Activated CD4-positive, alpha-beta T cell treated with anti-CD3 and anti-CD28 coated beads, Interleukin-2, amount 50 U/mL, for 4 hours (primary cell): ENCODE measurements around the gene BRIP1.
"Not testable (repeated sequence)": the region's sequence is repeated elsewhere in the genome, so short reads cannot be mapped to it uniquely, and the experiment has no call there.

Source experiments
- DNase-seq, 2 experiments: peaks; one replicate each; pipeline ENCODE4 v3.0.0-alpha.2; 2020

Gene BRIP1

GRCh38 chr17:61862105-61862574 lies 1.2 kb downstream of the BRIP1 start:
- DNase-seq = no peak

- DNase-seq = not testable (repeated sequence)
These were observed 2.9 kb downstream of the BRIP1 start for GRCh38 chr17:61860397-61860796.

GRCh38 chr17:61856035-61856434 lies 7.3 kb downstream of the BRIP1 start:
- DNase-seq = no peak

- DNase-seq = no peak
These were observed 10.5 kb downstream of the BRIP1 start for GRCh38 chr17:61852857-61853256.

DNA sequence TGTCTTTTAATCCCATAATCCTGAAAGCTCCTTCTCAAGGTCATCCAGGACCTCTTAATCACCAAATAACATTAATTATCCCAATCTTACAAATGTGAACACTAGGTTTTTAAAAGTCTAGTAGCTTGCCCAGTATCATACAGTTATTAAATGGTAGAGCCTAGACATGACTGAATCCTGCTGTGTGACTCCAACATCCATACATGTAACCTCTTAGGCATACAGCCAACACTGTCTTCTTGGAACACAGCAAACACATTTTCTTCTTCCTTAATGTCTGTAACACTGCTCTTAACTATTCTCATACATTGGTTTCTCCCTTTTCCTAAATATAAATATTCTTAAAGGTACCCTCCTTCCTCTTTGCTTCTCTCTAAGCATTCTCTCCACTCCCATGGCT lies 13.7 kb downstream of the BRIP1 start:
- no peak for DNase-seq

GRCh38 chr17:61848896-61849295 lies 14.4 kb downstream of the BRIP1 start:
- no peak for DNase-seq

DNA sequence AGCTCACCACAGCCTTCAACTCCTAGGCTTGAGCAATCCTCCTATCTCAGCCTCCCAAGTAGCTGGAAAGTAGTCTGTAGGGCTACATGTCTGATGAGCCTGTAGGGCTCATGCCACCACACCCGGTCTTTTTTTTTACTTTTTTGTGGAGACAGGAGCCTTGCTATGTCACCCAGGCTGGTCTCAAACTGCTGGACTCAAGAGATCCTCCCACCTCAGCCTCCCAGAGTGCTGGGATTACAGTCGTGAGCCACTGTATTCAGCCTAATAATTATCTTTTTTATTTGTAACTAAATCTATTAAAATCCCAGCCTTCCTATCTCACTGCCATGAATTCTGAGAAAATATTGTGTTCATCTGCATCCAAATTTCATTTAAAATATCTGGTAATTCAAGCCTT lies 15.1 kb downstream of the BRIP1 start:
- no peak for DNase-seq

GRCh38 chr17:61847659-61848058 lies 15.7 kb downstream of the BRIP1 start:
- DNase-seq = no peak

GRCh38 chr17:61846761-61847375 lies 16.5 kb downstream of the BRIP1 start:
- DNase-seq = no peak

GRCh38 chr17:61846088-61846487 lies 17.2 kb downstream of the BRIP1 start:
- DNase-seq = no peak

DNA sequence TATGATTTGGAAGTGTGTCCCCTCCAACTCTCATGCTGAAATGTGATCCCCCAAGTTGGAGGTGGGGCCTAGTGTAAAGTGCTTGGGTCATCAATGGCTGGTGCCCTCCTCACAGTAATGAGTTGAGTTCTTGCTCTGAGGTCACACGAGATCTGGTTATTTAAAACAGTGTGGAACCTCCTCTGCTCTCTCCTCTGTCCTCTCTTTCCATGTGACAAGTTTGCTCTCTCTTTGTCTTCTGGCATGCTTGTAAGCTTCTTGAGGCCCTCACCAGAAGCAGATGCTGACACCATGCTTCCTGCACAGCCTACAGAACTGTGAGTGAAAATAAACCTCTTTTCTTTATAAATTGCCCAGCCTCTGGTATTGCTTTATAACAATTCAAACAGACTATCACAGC lies 19.9 kb downstream of the BRIP1 start:
- DNase-seq = no peak

DNA sequence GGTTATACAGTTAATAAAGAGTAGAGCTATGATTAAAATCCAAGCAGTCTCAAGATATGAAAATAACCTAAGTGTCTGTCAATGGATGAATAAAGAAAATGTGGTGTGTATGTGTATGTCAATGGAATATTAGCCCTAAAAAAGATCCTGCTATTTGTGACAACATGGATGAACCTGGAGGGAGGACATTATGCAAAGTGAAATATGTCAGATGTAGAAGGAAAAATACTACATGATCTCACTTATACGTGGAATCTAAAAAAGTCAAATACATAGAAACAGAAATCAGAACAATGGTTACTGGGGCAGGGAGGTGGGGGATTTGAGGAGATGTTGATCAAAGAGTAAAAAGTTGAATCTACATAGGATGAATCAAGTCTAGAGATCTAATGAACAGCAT lies 20.4 kb downstream of the BRIP1 start:
- no peak for DNase-seq

DNA sequence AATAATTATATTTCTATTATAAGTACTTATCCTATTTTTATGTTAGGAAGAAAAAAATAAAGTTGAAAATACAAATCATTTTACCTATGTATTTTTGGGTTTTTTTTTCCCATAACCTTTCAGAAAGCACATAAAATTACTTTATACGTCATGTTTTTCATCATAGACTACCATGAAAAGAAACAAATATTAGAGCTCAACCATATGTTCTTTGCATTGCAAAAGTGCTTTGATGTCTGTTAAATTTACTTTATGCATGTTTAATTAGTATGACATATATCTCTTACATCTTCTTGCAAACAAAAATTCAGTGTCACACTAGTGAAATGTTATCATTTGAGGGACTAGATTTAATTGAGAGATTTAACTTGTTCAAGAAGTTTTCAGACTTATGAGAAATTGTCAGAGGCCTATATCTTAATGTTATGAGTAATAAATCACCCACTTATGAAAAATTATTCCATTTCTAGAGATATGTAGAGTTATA lies 24.0 kb downstream of the BRIP1 start:
- DNase-seq = no peak

- peak; percentile 31 to 41 for DNase-seq
These were observed 25.9 kb downstream of the BRIP1 start for GRCh38 chr17:61837175-61838051.

DNA sequence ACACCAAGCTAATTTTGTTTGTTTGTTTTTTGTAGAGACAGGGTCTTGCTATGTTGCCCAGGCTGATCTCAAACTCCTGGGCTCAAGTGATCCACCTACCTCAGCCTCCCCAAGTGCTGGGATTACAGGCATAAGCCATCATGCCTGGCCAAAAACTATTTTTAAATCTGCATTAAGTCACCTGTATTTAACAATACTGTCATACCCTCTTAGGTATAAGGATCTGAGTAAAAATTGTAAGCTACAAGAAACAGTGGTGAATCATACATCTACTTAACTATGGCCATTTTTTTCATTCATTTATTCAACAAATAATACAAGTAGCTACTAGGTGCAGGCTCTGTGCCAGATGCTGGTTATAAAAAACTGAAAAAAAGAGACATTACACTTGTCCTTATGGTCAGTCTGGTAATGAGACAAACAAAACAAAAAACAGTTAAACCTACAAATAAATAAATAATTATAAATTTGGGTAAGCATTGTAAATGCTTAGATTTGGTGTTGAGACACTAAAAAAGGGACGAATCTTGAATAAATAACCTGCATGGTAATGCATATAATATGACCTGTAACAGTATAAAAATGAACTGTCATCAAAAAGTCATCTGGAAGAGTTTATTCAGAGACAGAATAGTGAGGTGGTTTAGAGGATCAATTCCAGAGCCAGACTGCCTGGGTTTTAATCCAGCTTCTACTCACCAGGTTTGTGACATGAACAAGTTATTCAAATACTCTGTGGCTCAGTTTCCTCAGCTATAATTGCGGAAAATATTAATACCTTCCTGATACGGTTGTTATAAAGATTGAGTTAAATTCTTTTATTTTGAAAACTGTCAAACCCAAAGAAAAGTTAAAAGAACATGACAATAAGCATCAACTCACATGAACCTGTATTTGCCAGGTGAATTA lies 26.8 kb downstream of the BRIP1 start:
- DNase-seq = no peak

DNA sequence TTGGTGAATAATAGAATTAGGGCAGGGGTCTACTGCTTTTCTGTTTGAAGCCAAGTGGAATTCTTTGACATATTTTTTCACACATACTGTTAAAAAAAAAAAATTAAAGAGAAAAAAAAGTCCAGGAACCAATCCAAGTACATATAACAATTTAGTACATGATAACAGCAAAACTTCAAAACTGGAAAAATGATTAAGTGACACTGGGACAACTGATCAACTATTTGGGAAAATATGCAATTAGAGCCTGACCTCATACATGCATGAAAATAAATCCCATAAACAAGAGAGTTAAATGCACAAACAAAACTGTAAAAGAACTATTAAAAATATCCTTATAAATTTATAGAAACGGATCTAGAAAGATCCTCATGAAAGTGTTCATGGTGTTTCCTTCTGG lies 27.7 kb downstream of the BRIP1 start:
- DNase-seq = no peak

DNA sequence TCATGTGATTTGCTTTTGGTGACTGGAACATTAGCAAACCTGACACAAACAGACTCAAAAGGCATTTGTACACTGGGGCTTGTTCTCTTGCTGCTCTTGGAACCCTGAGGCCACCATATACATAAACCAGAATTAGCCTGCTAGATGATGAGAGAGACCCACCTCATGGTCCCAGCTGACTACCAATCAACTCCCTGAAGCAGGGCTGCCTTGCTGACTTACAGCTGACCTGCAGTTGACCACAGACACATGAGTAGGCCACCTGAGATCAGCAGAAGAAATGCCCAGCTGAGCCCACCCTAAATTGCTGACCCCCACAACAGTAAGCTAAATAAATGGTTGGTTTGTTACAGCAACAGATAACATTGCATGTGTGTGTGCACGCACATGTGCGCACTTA lies 28.7 kb downstream of the BRIP1 start:
- no peak for DNase-seq

DNA sequence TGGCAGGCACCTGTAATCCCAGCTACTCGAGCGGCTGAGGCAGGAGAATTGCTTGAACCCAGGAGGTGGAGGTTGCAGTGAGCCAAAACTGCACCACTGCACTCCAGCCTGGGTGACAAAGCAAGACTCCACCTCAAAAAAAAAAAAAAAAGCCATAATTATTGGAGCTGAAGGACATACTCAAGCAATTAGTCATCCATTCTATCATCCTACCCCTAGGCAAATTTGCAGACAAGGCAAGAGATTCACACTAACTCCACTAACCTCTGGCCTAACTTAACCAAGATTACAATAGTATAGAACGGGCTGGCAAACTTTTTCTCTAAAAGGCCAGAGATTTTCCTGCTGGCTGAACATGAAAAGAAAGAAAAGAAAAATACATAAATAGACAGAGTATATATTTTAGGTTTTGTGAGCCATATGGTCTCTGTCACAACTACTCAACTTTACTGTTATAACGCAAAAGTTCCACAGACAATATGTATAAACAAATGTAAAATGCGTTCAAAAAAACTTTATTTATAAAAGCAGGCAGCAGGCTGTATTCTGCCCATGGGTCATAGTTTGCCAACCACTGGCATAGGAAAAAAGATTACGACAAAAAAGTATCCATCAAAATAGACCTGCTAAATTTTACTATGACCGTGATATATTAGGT lies 29.7 kb downstream of the BRIP1 start:
- no peak for DNase-seq

- no peak for DNase-seq
These were observed 30.9 kb downstream of the BRIP1 start for GRCh38 chr17:61832463-61832862.

DNA sequence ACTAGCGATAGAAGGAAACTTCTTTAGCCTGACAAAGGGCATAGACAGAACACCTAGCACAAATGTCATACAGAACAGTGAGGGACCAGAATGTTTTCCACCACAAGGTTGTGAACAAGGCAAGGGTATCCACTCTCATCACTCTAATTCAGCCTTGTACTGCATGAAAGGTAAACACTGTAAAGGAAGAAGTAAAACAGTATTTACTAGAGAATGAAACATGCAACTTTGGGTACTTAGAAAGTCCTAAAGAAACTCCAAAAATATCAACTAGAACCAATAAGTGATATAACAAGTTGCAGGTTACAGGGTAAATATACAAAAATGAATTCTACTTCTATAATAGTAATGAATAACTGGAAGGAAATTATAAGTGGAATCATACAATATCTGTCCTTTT lies 32.2 kb downstream of the BRIP1 start:
- DNase-seq = no peak

DNA sequence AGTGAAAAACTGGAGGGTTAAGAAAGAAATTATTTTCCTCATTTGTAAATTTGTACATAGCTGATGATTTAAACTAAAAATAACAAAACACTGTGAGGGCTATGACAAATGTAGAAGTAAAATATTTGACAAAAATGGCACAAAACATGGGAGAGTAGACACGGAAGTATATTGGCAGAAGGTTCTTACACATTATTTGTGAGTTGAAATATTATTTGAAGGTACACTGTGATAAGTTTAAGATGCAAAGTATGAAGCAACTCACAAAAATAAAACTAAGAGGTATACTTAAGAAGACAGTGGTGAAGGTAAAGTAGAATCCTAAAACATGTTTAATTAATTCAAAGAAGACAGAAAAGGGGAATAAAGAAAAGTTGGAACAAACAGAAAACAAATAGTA lies 34.6 kb downstream of the BRIP1 start:
- DNase-seq = no peak

DNA sequence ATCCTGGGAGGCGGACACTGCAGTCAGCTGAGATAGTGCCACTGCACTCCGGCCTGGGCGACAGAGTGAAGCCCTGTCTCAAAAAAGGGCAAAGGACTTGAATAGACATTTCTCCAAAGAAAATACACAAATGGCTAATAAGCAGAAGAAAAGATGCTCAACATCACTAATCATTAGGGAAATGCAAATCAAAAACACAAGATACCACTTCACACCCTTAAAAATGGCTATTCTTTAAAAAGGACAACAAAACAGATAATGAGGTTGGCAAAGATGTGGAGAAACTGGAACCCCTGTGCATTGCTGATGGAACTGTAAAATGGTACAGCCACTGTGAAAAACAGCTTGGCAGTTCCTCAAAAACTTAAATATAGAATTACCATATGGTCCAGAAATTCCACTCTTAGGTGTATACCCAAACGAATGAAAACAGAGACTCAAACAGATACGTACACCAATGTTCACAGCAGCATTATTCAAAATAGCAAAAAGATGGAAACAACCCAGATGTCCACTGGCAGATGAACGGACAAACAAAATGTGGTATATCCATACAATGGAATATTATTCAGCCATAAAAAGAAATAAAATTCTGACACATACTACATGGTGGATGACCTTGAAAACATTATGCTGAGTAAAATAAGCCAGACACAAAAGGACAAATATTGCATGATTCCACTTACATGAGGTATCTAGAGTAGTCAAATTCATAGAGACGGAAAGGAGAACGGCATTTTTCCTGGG lies 35.5 kb downstream of the BRIP1 start:
- DNase-seq = no peak
